ENCODE data around the gene BEND2.
"Not testable (repeated sequence)": the region's sequence is repeated elsewhere in the genome, so short reads cannot be mapped to it uniquely, and the experiment has no call there.

The BEND2 gene

GRCh38 chrX:18220786-18221185, at the start of gene BEND2:
BEND2 (minus strand) TSS chrX:18220886; CDS start chrX:18220750, 136 bp downstream.
- CTCF ChIA-PET: no interaction called here
- Mint-ChIP-seq H3K9me3 (peaks cover 2% of the 10 kb centered on the region), H3K36me3 (no peaks in the 10 kb centered on the region), H3K27ac (no peak within 1 kb of the TSS), H3K27me3 (no peaks in the 10 kb centered on the region), H3K4me3 (no peak within 1 kb of the TSS), H3K4me1 (no peaks in the 10 kb centered on the region)
- no peak for DNase-seq

GRCh38 chrX:18255059-18255458, 34.4 kb upstream of the BEND2 start:
- Mint-ChIP-seq H3K4me1 (no peaks in the 10 kb centered on the region), H3K9me3 (no peaks in the 10 kb centered on the region), H3K27me3 (no peaks in the 10 kb centered on the region), H3K4me3 (no peak overlapping the region), H3K36me3 (peaks cover 2% of the 10 kb centered on the region), H3K27ac (no peak overlapping the region)
- DNase-seq: no peak
- CTCF ChIA-PET: no interaction called here

GRCh38 chrX:18252644-18253359, 32.1 kb upstream of the BEND2 start:
- no peak overlapping the region for H3K27ac Mint-ChIP-seq
- no peak overlapping the region for H3K4me3 Mint-ChIP-seq

GRCh38 chrX:18229646-18230045, 9.0 kb upstream of the BEND2 start:
- H3K36me3 Mint-ChIP-seq, H3K4me3 Mint-ChIP-seq, DNase-seq, H3K9me3 Mint-ChIP-seq, H3K4me1 Mint-ChIP-seq, CTCF ChIA-PET, H3K27me3 Mint-ChIP-seq, H3K27ac Mint-ChIP-seq: not testable (repeated sequence)

More at GRCh38 chrX:18252644-18253359, 32.1 kb upstream of the BEND2 start:
- Mint-ChIP-seq H3K36me3 (peaks cover 2% of the 10 kb centered on the region), H3K9me3 (no peaks in the 10 kb centered on the region), H3K4me1 (no peaks in the 10 kb centered on the region), H3K27me3 (no peaks in the 10 kb centered on the region)
- no peak for DNase-seq
- CTCF ChIA-PET: no interaction called here

GRCh38 chrX:18228069-18228468, 7.4 kb upstream of the BEND2 start:
- no peaks in the 10 kb centered on the region for H3K4me1 Mint-ChIP-seq
- H3K36me3 Mint-ChIP-seq: no peaks in the 10 kb centered on the region
- peaks cover 3% of the 10 kb centered on the region for H3K27me3 Mint-ChIP-seq
- no peaks in the 10 kb centered on the region for H3K9me3 Mint-ChIP-seq
- CTCF ChIA-PET: no interaction called here
- no peak overlapping the region for H3K27ac Mint-ChIP-seq
- DNase-seq: no peak
- no peak overlapping the region for H3K4me3 Mint-ChIP-seq

GRCh38 chrX:18227458-18227857, 6.8 kb upstream of the BEND2 start:
- H3K4me1 Mint-ChIP-seq: no peaks in the 10 kb centered on the region
- no peak overlapping the region for H3K27ac Mint-ChIP-seq
- no peak for DNase-seq
- H3K27me3 Mint-ChIP-seq: peaks cover 3% of the 10 kb centered on the region
- no peaks in the 10 kb centered on the region for H3K9me3 Mint-ChIP-seq
- H3K36me3 Mint-ChIP-seq: no peaks in the 10 kb centered on the region
- CTCF ChIA-PET: no interaction called here
- no peak overlapping the region for H3K4me3 Mint-ChIP-seq

- DNase-seq: no peak
- H3K36me3 Mint-ChIP-seq: no peaks in the 10 kb centered on the region
- H3K4me1 Mint-ChIP-seq: no peaks in the 10 kb centered on the region
- H3K4me3 Mint-ChIP-seq: no peak overlapping the region
- H3K27me3 Mint-ChIP-seq: no peaks in the 10 kb centered on the region
- CTCF ChIA-PET: interaction anchor here (1.0 kb wide), 1 partner anchor 265 kb away, joined by 4 read pairs; no protein-coding TSS in a partner anchor
- no peaks in the 10 kb centered on the region for H3K9me3 Mint-ChIP-seq
- no peak overlapping the region for H3K27ac Mint-ChIP-seq
Measured at GRCh38 chrX:18210470-18210869, 10.2 kb downstream of the BEND2 start.

GRCh38 chrX:18206657-18207056, 14.0 kb downstream of the BEND2 start:
- Mint-ChIP-seq H3K9me3 (no peaks in the 10 kb centered on the region), H3K27me3 (no peaks in the 10 kb centered on the region), H3K27ac (no peak overlapping the region), H3K4me1 (no peaks in the 10 kb centered on the region), H3K4me3 (no peak overlapping the region), H3K36me3 (no peaks in the 10 kb centered on the region)
- CTCF ChIA-PET: no interaction called here
- no peak for DNase-seq

GRCh38 chrX:18203631-18204030, 17.1 kb downstream of the BEND2 start:
- CTCF ChIA-PET: no interaction called here
- H3K36me3 Mint-ChIP-seq: no peaks in the 10 kb centered on the region
- H3K27ac Mint-ChIP-seq: no peak overlapping the region
- no peak overlapping the region for H3K4me3 Mint-ChIP-seq
- no peak for DNase-seq
- no peaks in the 10 kb centered on the region for H3K9me3 Mint-ChIP-seq
- H3K4me1 Mint-ChIP-seq: no peaks in the 10 kb centered on the region
- no peaks in the 10 kb centered on the region for H3K27me3 Mint-ChIP-seq

GRCh38 chrX:18194688-18195087, 26.0 kb downstream of the BEND2 start:
- Mint-ChIP-seq H3K27me3 (no peaks in the 10 kb centered on the region), H3K27ac (no peak overlapping the region), H3K4me3 (no peak overlapping the region), H3K4me1 (no peaks in the 10 kb centered on the region), H3K36me3 (no peaks in the 10 kb centered on the region), H3K9me3 (no peaks in the 10 kb centered on the region)
- CTCF ChIA-PET: no interaction called here
- no peak for DNase-seq

- no peak overlapping the region for H3K27ac Mint-ChIP-seq
- H3K4me3 Mint-ChIP-seq: no peak overlapping the region
- no peaks in the 10 kb centered on the region for H3K36me3 Mint-ChIP-seq
- CTCF ChIA-PET: no interaction called here
- H3K27me3 Mint-ChIP-seq: peaks cover 4% of the 10 kb centered on the region
- no peaks in the 10 kb centered on the region for H3K4me1 Mint-ChIP-seq
- H3K9me3 Mint-ChIP-seq: no peaks in the 10 kb centered on the region
- DNase-seq: no peak
Measured at GRCh38 chrX:18179446-18179845, 41.2 kb downstream of the BEND2 start.

GRCh38 chrX:18174971-18175370, 45.7 kb downstream of the BEND2 start:
- no peaks in the 10 kb centered on the region for H3K36me3 Mint-ChIP-seq
- H3K4me1 Mint-ChIP-seq: no peaks in the 10 kb centered on the region
- H3K27ac Mint-ChIP-seq: no peak overlapping the region
- peaks cover 4% of the 10 kb centered on the region for H3K27me3 Mint-ChIP-seq
- CTCF ChIA-PET: no interaction called here
- no peak overlapping the region for H3K4me3 Mint-ChIP-seq
- DNase-seq: no peak
- no peaks in the 10 kb centered on the region for H3K9me3 Mint-ChIP-seq

GRCh38 chrX:18174209-18174608, 46.5 kb downstream of the BEND2 start:
- CTCF ChIA-PET: no interaction called here
- no peak overlapping the region for H3K27ac Mint-ChIP-seq

GRCh38 chrX:18173494-18174180, 47.0 kb downstream of the BEND2 start:
- CTCF ChIA-PET: no interaction called here
- no peaks in the 10 kb centered on the region for H3K4me1 Mint-ChIP-seq
- H3K27me3 Mint-ChIP-seq: peaks cover 4% of the 10 kb centered on the region
- H3K36me3 Mint-ChIP-seq: no peaks in the 10 kb centered on the region
- no peaks in the 10 kb centered on the region for H3K9me3 Mint-ChIP-seq
- no peak overlapping the region for H3K4me3 Mint-ChIP-seq
- no peak overlapping the region for H3K27ac Mint-ChIP-seq
- DNase-seq: no peak

More at GRCh38 chrX:18174209-18174608, 46.5 kb downstream of the BEND2 start:
- Mint-ChIP-seq H3K4me1 (no peaks in the 10 kb centered on the region), H3K36me3 (no peaks in the 10 kb centered on the region), H3K4me3 (no peak overlapping the region), H3K9me3 (no peaks in the 10 kb centered on the region), H3K27me3 (peaks cover 4% of the 10 kb centered on the region)
- no peak for DNase-seq

GRCh38 chrX:18172970-18173369, 47.7 kb downstream of the BEND2 start:
- Mint-ChIP-seq H3K4me3 (no peak overlapping the region), H3K36me3 (no peaks in the 10 kb centered on the region), H3K4me1 (no peaks in the 10 kb centered on the region), H3K9me3 (no peaks in the 10 kb centered on the region), H3K27me3 (peaks cover 4% of the 10 kb centered on the region), H3K27ac (no peak overlapping the region)
- CTCF ChIA-PET: no interaction called here
- no peak for DNase-seq

Measured in activated naive CD4-positive, alpha-beta T cell treated with anti-CD3 and anti-CD28 coated beads, Interleukin-2, amount 10 ng/mL, durations not matched to agents 7 days and 5 days (primary cell).